Measurements from ENCODE around the gene IL1RAP.

Gene IL1RAP

GRCh38 chr3:190620886-190621608 lies 107.2 kb downstream of the IL1RAP start:
- no peak overlapping the region for H3K4me3 ChIP-seq (replicated peaks; ENCODE audit: low read depth, low read length)
- DNase-seq (ENCODE audit: low read depth), result no peak
- no peak for TF ChIP-seq CTCF (IDR thresholded peaks at IDR 0.05; ENCODE audit: low read length, missing control alignments)

GRCh38 chr3:190621927-190622326 lies 108.0 kb downstream of the IL1RAP start:
- H3K4me3 ChIP-seq (replicated peaks; ENCODE audit: low read depth, low read length), result no peak overlapping the region
- no peak for TF ChIP-seq CTCF (IDR thresholded peaks at IDR 0.05; ENCODE audit: low read length, missing control alignments)
- DNase-seq (ENCODE audit: low read depth), result peak; percentile 32

GRCh38 chr3:190624282-190624681 lies 110.4 kb downstream of the IL1RAP start:
- TF ChIP-seq CTCF (IDR thresholded peaks at IDR 0.05; ENCODE audit: low read length, missing control alignments), result no peak
- DNase-seq (ENCODE audit: low read depth), result no peak
- H3K4me3 ChIP-seq (replicated peaks; ENCODE audit: low read depth, low read length), result no peak overlapping the region

- H3K4me3 ChIP-seq (replicated peaks; ENCODE audit: low read depth, low read length), result no peak overlapping the region
- TF ChIP-seq CTCF (IDR thresholded peaks at IDR 0.05; ENCODE audit: low read length, missing control alignments), result no peak
Observed at GRCh38 chr3:190626951-190627620, 113.2 kb downstream of the IL1RAP start.

GRCh38 chr3:190629088-190629487 lies 115.2 kb downstream of the IL1RAP start:
- DNase-seq (ENCODE audit: low read depth), result no peak
- no peak for TF ChIP-seq CTCF (IDR thresholded peaks at IDR 0.05; ENCODE audit: low read length, missing control alignments)

More at GRCh38 chr3:190626951-190627620, 113.2 kb downstream of the IL1RAP start:
- no peak for DNase-seq (ENCODE audit: low read depth)

GRCh38 chr3:190631295-190631694 lies 117.4 kb downstream of the IL1RAP start:
- H3K4me3 ChIP-seq (replicated peaks; ENCODE audit: low read depth, low read length), result no peak overlapping the region
- no peak for TF ChIP-seq CTCF (IDR thresholded peaks at IDR 0.05; ENCODE audit: low read length, missing control alignments)
- no peak for DNase-seq (ENCODE audit: low read depth)

More at GRCh38 chr3:190629088-190629487, 115.2 kb downstream of the IL1RAP start:
- no peak overlapping the region for H3K4me3 ChIP-seq (replicated peaks; ENCODE audit: low read depth, low read length)

All from fibroblast of pulmonary artery (primary cell).